PFSK-1 (cell line): ENCODE data around the gene MAML2.

Experiments used
- FOXP2 ChIP-seq: optimal IDR thresholded peaks from 2 replicates; pipeline ENCODE3; 2011; ENCODE audit warnings: borderline replicate concordance, control low read depth, inconsistent platforms; ENCODE audit not compliant: insufficient read depth; ENCODE audit errors: extremely low read length, extremely low read depth
- POLR2AphosphoS5 ChIP-seq: IDR thresholded peaks from 2 replicates; pipeline ENCODE4 v1.6.1; 2012; ENCODE audit warnings: low read depth, mild to moderate bottlenecking, control low read depth, low read length, moderate library complexity
- REST ChIP-seq, 2 experiments: IDR thresholded peaks; 2 replicates each; pipeline versions ENCODE4 v1.6.1 to v1.8.0; 2011 to 2012; ENCODE audit warnings: low read depth in 2 of 2, low read length in 2 of 2, control low read depth in 1 of 2, inconsistent platforms in 1 of 2, mild to moderate bottlenecking in 1 of 2, moderate library complexity in 1 of 2; ENCODE audit not compliant: insufficient read depth in 1 of 2
- SIN3A ChIP-seq: IDR thresholded peaks from 2 replicates; pipeline ENCODE4 v1.6.1; 2012; ENCODE audit warnings: mild to moderate bottlenecking, low read length, moderate library complexity, borderline replicate concordance; ENCODE audit not compliant: insufficient read depth
- TAF1 ChIP-seq: IDR thresholded peaks from 2 replicates; pipeline ENCODE4 v1.6.1; 2012; ENCODE audit warnings: low read length, control low read depth, borderline replicate concordance; ENCODE audit not compliant: insufficient read depth

Gene MAML2

GRCh38 chr11:96314326-96315020, 28.5 kb downstream of the MAML2 start:
- TF ChIP-seq SIN3A (no peak), POLR2AphosphoS5 (no peak), REST (IDR thresholded peaks at IDR 0.05; ENCODE audit: insufficient read depth in 1 of 2, low read depth in 2 of 2, low read length in 2 of 2) (no peak), FOXP2 (no peak), TAF1 (no peak)

DNA sequence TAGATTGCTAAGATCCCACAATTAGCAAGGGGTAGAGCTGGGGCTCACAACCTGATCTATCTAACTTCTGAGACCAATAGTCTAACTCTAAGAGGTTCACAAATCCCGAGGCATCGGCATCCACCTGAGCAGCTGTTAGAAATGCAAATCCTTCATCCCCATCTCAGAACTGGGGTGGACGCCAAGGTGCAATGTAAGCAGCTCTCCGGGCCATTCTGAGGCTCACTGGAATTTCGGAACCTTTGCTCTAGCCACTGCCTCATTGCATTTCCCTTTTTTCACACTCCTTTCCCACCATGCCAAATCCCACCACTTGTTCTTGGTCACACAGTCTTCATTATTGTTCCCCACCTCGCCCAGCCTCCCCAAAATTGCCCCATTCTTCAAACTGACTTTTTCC, 29.8 kb downstream of the MAML2 start:
- TF ChIP-seq POLR2AphosphoS5 = no peak
- TF ChIP-seq SIN3A = no peak
- TF ChIP-seq FOXP2 = no peak
- TF ChIP-seq TAF1 = no peak

- no peak for TF ChIP-seq TAF1
- TF ChIP-seq REST (IDR thresholded peaks at IDR 0.05; ENCODE audit: insufficient read depth in 1 of 2, low read depth in 2 of 2, low read length in 2 of 2) = no peak
- no peak for TF ChIP-seq FOXP2
- TF ChIP-seq SIN3A = no peak
- TF ChIP-seq POLR2AphosphoS5 = no peak
Observed at GRCh38 chr11:96311120-96311568, 31.9 kb downstream of the MAML2 start.

DNA sequence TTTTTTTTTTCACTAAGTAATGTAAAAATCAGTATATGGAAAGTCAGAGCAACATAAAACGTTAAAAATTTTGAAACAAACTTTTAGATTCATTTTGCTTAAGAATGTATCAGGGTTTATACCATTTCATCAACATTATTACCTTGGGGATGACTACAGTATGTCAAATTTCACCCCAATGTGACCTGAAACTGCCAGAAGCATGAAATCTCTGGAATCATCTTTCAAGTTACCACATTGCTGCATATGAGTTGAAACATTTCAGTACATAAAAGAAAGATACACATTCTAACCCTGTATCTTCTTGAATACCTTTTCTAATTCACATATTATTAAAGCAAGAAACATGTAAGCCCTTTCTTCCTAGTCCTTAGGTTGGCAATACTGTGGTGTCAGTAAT, 32.8 kb downstream of the MAML2 start:
- TF ChIP-seq POLR2AphosphoS5 = no peak
- TF ChIP-seq REST (IDR thresholded peaks at IDR 0.05; ENCODE audit: insufficient read depth in 1 of 2, low read depth in 2 of 2, low read length in 2 of 2) = no peak
- no peak for TF ChIP-seq TAF1
- TF ChIP-seq SIN3A = no peak
- TF ChIP-seq FOXP2 = no peak

DNA sequence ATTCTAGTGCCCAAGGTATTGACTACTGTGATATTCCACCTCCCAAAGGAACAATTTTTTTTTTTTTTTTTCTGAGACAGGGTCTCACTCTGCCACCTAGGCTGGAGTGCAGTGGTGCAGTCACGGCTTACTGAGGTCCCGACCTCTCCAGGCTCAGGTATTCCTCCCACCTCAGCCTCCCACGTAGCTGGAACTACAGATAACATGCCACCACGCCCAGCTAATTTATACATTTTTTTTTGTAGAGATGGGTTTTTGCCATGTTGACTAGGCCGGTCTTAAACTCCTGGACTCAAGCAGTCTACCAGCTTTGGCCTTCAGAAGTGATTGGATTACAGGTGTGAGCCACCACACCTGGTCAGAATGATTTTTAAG, 33.4 kb downstream of the MAML2 start:
- TF ChIP-seq FOXP2 = no peak
- no peak for TF ChIP-seq SIN3A
- no peak for TF ChIP-seq REST (IDR thresholded peaks at IDR 0.05; ENCODE audit: insufficient read depth in 1 of 2, low read depth in 2 of 2, low read length in 2 of 2)
- TF ChIP-seq POLR2AphosphoS5 = no peak
- no peak for TF ChIP-seq TAF1
